ENCODE measurements around the gene IGSF22. TPM values are rescaled to one million over a fixed set of nuclear protein-coding genes. Genes with fewer than 3 reads are reported as not detected.

The IGSF22 gene
- total RNA-seq, 1 experiment from 2014 or later = not detected

- no peak for TF ChIP-seq TCF7L2 (IDR thresholded peaks at IDR 0.05; ENCODE audit: borderline replicate concordance, extremely low read depth, insufficient read depth, insufficient read length)
- TF ChIP-seq SIN3A (IDR thresholded peaks at IDR 0.05; ENCODE audit: low read depth) = no peak
- TF ChIP-seq ELF1 (IDR thresholded peaks at IDR 0.05; ENCODE audit: borderline replicate concordance, low read depth) = no peak
- TF ChIP-seq ZBTB33 (IDR thresholded peaks at IDR 0.05; ENCODE audit: extremely low read depth, insufficient replicate concordance, low read length) = no peak
- TF ChIP-seq EZH2phosphoT487 (IDR thresholded peaks at IDR 0.05; ENCODE audit: borderline replicate concordance) = no peak
- TF ChIP-seq CEBPB (IDR thresholded peaks at IDR 0.05; ENCODE audit: low read depth) = no peak
- TF ChIP-seq YY1 (IDR thresholded peaks at IDR 0.05; ENCODE audit: extremely low read depth, insufficient replicate concordance, low read depth, low read length) = no peak
Observed at GRCh38 chr11:18770479-18771125, 44.6 kb upstream of the IGSF22 start (continued).

- TF ChIP-seq TCF7L2 (IDR thresholded peaks at IDR 0.05; ENCODE audit: borderline replicate concordance, extremely low read depth, insufficient read depth, insufficient read length) (no peak), FOSL1 (IDR thresholded peaks at IDR 0.05; ENCODE audit: low read depth) (no peak), CTCF (IDR thresholded peaks at IDR 0.05 in 2 of 3, conservative IDR thresholded peaks at IDR 0.05 in 1 of 3; ENCODE audit: borderline replicate concordance in 1 of 3, insufficient read depth in 1 of 3, low read depth in 2 of 3, low read length in 2 of 3) (no peak), SIN3A (IDR thresholded peaks at IDR 0.05; ENCODE audit: low read depth) (no peak), RAD21 (IDR thresholded peaks at IDR 0.05; ENCODE audit: low read depth) (no peak), ELF1 (IDR thresholded peaks at IDR 0.05; ENCODE audit: borderline replicate concordance, low read depth) (no peak), MAX (IDR thresholded peaks at IDR 0.05) (no peak)
- H3K79me2 ChIP-seq (ENCODE audit: insufficient read depth, low read length) = no peaks in the 10 kb centered on the region
- intact Hi-C loops (cut with micrococcal nuclease) = no loop called here
- H3K36me3 ChIP-seq (ENCODE audit: control insufficient read depth in 1 of 2, insufficient read depth in 2 of 2, low read length in 2 of 2) = no peaks in the 10 kb centered on the region
- ATAC-seq (no peak), DNase-seq (ENCODE audit: low read depth, low spot score) (no peak)
- no peaks in the 10 kb centered on the region for H4K20me1 ChIP-seq (ENCODE audit: insufficient read depth)
- ChIA-PET POLR2A (no interaction called here), CTCF (no interaction called here), RAD21 (ENCODE audit: low non-redundant PET in 1 of 2, low total read pairs in 2 of 2, uncharacterized antibody in 2 of 2, unreplicated experiment in 2 of 2) (no interaction called here)
- H2AFZ ChIP-seq (ENCODE audit: low read depth, low read length, poor library complexity, severe bottlenecking) = no peak overlapping the region
- H3K4me1 ChIP-seq (ENCODE audit: control insufficient read depth in 1 of 2, insufficient read depth in 2 of 2, low read length in 2 of 2) = no peaks in the 10 kb centered on the region
- no peaks in the 10 kb centered on the region for H3K9me2 ChIP-seq (ENCODE audit: insufficient read depth)
- no peak overlapping the region for H3K4me3 ChIP-seq (replicated peaks in 1 of 2; ENCODE audit: low read depth in 1 of 2, low read length in 2 of 2)
- H3K9ac ChIP-seq (ENCODE audit: low read length) = no peak overlapping the region
- H3K9me3 ChIP-seq (ENCODE audit: control insufficient read depth in 1 of 2, insufficient read depth in 1 of 2, low read depth in 1 of 2, low read length in 2 of 2) = no peaks in the 10 kb centered on the region
- H3K4me2 ChIP-seq (ENCODE audit: low read length) = no peak overlapping the region
- H3K27ac ChIP-seq (ENCODE audit: low read depth, low read length) = no peak overlapping the region
- BruUV-seq (replicated peaks) = no TSS peak
- H3K27me3 ChIP-seq (ENCODE audit: insufficient read depth, low read length) = no peaks in the 10 kb centered on the region
Observed at GRCh38 chr11:18769802-18770456, 43.9 kb upstream of the IGSF22 start.

Measured in HCT116 (cell line).